ENCODE measurements around the gene KCNG2. TPM values are rescaled to one million over a fixed set of nuclear protein-coding genes. Genes with fewer than 3 reads are reported as not detected.

The KCNG2 gene
- total RNA-seq, 2 experiments from 2014 or later: not detected

DNA sequence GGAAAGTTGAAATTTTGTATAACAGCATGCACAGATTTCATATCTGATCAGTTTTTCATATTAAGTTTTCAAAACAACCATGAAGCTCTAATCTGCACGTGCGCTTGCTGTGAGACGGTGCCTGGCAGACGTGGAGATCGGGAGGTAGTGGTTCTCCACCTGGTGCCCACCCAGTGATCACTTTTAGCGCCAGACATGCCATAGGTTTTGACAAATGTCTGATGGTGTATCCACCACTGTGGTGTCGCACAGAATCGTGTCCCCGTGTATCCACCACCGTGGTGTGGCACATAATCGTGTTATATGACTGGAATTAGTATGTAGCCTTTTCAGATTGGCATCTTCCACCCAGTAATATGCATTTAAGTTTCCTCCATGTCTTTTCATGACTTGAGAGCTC, 40.9 kb upstream of the KCNG2 start:
- Mint-ChIP-seq H3K4me3 (no peak overlapping the region), H3K9me3 (peaks cover 24% of the 10 kb centered on the region), H3K36me3 (ENCODE audit: low read depth) (peaks cover 39% of the 10 kb centered on the region), H3K4me1 (no peaks in the 10 kb centered on the region), H3K27ac (no peak overlapping the region), H3K27me3 (no peaks in the 10 kb centered on the region)
- POLR2A ChIA-PET: no interaction called here
- no peak for DNase-seq
- CTCF ChIA-PET: interaction anchor here (1.0 kb wide), 1 partner anchor 206 kb away, joined by 3 read pairs; no protein-coding TSS in a partner anchor

DNA sequence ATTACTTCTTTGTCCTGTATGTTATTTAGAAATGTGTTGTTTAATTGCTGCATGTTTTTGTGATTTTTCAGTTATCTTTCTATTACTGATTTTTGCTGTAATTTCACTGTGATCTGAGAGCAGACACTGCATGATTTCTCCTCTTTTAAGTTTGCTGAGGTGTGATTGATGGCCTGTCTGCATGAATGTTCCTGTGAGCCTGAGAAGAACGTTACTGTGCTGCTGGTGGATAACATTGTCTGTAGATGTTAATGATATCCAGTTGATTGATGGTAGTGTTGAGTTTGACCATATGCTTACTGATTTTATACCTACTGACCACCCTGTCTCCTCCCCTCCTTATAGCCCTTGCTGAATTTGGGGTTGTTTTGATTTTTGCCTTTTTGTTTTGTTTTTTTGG, 37.4 kb upstream of the KCNG2 start:
- CTCF ChIA-PET: no interaction called here
- POLR2A ChIA-PET: no interaction called here
- no peak for DNase-seq
- Mint-ChIP-seq H3K36me3 (ENCODE audit: low read depth) (peaks cover 18% of the 10 kb centered on the region), H3K4me1 (no peaks in the 10 kb centered on the region), H3K4me3 (no peak overlapping the region), H3K9me3 (peaks cover 32% of the 10 kb centered on the region), H3K27me3 (no peaks in the 10 kb centered on the region), H3K27ac (no peak overlapping the region)

DNA sequence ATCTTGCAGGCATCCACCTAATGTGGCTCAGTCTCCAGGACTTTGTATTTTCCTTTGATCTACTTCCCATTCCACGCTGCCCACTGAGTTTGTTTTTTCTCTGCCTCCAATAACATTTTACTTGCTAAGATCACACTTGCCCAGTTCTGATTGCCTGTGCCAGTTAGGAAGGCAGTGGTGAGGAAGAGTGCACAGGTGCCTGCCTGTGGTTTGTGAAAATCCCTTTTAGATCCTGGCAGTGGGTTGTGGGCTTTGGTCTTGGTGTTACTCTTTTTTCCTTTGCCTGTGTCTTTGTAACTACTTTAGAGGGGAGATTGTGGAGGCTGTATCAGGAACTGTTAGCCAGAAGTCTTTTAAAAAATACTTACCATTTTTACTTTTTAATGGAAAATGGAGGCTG, 36.9 kb upstream of the KCNG2 start:
- ChIA-PET CTCF (no interaction called here), POLR2A (no interaction called here)
- no peaks in the 10 kb centered on the region for H3K4me1 Mint-ChIP-seq
- H3K27me3 Mint-ChIP-seq: peaks cover 2% of the 10 kb centered on the region
- no peak overlapping the region for H3K4me3 Mint-ChIP-seq
- no peak overlapping the region for H3K27ac Mint-ChIP-seq
- no peak for DNase-seq
- peaks cover 32% of the 10 kb centered on the region for H3K9me3 Mint-ChIP-seq
- peaks cover 13% of the 10 kb centered on the region for H3K36me3 Mint-ChIP-seq (ENCODE audit: low read depth)

DNA sequence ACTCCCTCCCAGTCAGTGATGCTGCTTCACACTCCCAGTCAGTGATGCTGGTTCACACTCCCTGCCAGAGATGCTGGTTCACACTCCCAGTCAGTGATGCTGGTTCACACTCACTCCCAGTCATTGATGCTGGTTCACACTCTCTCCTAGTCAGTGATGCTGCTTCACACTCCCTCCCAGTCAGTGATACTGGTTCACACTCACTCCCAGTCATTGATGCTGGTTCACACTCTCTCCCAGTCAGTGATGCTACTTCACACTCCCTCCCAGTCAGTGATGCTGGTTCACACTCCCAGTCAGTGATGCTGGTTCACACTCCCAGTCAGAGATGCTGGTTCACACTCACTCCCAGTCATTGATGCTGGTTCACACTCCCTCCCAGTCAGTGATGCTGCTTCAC, 34.3 kb upstream of the KCNG2 start:
- no peak overlapping the region for H3K4me3 Mint-ChIP-seq
- CTCF ChIA-PET: no interaction called here
- POLR2A ChIA-PET: no interaction called here

DNA sequence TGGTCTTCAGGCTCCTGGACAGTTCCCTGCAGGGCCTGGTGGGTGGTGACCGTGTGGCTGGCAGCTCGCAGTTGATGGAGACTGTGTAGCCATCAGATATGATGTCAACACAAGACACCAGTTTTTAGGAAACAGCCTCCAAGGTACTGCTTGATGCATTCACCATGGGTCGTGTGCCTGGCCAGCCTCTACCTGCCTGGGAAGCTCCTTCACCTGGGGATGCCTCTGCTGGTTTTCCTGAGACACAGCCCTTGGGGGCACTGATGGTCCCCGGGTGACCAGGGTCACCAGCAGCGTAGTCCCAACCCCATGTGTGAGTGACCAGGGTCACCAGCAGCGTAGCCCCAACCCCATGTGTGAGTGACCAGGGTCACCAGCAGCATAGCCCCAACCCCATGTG, 33.6 kb upstream of the KCNG2 start:
- no peak for DNase-seq
- H3K27me3 Mint-ChIP-seq: peaks cover 11% of the 10 kb centered on the region
- H3K36me3 Mint-ChIP-seq (ENCODE audit: low read depth): no peaks in the 10 kb centered on the region
- no peak overlapping the region for H3K27ac Mint-ChIP-seq
- CTCF ChIA-PET: no interaction called here
- H3K4me1 Mint-ChIP-seq: no peaks in the 10 kb centered on the region
- H3K9me3 Mint-ChIP-seq: peaks cover 36% of the 10 kb centered on the region
- POLR2A ChIA-PET: no interaction called here
- H3K4me3 Mint-ChIP-seq: no peak overlapping the region

More for the DNA sequence above, 34.3 kb upstream of the KCNG2 start:
- H3K9me3 Mint-ChIP-seq: peaks cover 37% of the 10 kb centered on the region
- peaks cover 10% of the 10 kb centered on the region for H3K27me3 Mint-ChIP-seq
- H3K36me3 Mint-ChIP-seq (ENCODE audit: low read depth): no peaks in the 10 kb centered on the region
- DNase-seq: no peak
- no peak overlapping the region for H3K27ac Mint-ChIP-seq
- no peaks in the 10 kb centered on the region for H3K4me1 Mint-ChIP-seq

DNA sequence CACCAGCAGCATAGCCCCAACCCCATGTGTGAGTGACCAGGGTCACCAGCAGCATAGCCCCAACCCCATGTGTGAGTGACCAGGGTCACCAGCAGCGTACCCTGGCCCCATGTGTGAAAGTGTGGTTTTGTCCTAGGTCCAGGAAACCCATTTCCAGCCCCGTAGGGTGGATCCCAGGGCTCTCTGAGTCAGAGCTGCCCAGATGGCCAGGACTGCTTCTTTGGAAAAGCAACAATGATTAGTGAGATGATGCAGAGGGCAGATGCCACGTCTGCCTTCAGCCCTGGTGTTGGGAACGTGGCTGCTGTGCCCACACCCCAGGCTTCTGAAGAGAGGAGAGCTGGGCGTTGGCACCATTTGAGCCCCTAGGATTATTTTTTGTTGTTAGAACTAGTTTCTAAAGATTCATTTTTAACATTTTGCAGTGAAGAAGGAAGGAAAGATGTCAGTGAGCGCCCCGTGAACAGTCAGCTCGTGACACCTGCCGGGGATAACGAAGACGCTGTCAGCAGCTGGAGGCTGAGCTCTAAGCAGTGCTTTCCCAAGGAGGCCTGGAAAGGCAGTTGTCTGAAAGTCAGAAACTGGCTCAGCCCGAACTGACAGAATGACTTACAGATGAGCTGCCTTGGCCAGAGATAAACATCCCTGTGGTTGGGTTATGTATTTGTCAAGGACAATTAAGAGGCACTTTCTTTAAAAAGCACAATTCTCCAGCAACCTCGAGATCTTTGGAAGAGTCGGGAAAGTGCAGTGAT, 32.1 kb upstream of the KCNG2 start:
- DNase-seq: no peak
- H3K4me3 Mint-ChIP-seq: no peak overlapping the region
- ChIA-PET CTCF (no interaction called here), POLR2A (no interaction called here)
- no peaks in the 10 kb centered on the region for H3K4me1 Mint-ChIP-seq
- peaks cover 31% of the 10 kb centered on the region for H3K9me3 Mint-ChIP-seq
- peaks cover 11% of the 10 kb centered on the region for H3K27me3 Mint-ChIP-seq
- H3K27ac Mint-ChIP-seq: no peak overlapping the region
- no peaks in the 10 kb centered on the region for H3K36me3 Mint-ChIP-seq (ENCODE audit: low read depth)

DNA sequence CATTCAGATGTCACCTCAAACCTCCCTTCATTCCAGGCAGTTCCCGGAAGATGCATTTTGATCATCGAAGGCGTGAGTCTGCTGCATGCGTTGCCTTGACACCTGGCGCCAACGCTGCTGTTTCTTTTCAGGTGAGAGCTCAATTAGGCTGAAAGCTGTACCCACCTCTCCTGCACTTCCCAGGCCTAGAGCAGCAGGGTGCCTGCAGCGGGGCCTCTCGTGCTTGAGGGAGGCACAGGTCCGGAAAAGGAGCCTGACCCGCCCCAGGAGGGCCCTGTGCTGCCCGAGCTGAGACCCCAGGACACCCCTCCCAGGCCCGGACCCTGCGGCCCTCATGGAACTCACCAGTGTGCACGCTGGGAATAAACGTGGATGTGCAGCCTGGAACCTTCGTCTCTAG, 31.4 kb upstream of the KCNG2 start:
- no peak for DNase-seq
- Mint-ChIP-seq H3K9me3 (peaks cover 27% of the 10 kb centered on the region), H3K4me3 (no peak overlapping the region), H3K36me3 (ENCODE audit: low read depth) (no peaks in the 10 kb centered on the region), H3K27me3 (peaks cover 11% of the 10 kb centered on the region), H3K27ac (no peak overlapping the region), H3K4me1 (no peaks in the 10 kb centered on the region)
- POLR2A ChIA-PET: no interaction called here
- CTCF ChIA-PET: no interaction called here

DNA sequence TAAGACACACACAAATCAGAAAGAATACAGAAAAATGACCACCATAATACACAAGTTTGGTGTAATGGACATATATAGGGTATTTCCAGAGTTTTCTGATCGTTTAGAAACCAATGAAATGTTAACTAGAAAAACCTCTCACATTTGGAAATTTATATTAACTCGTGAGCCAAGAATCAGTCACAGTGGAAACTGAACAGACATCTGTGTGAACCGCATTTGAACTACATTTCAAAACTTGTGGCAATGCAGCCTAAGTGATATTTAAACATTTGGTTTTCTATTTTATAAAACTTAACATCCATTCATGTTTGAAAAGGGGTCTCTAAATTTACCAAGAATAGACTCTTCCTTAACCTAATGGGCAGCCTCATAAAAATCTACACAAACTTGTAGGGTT, 29.0 kb upstream of the KCNG2 start:
- no peak overlapping the region for H3K27ac Mint-ChIP-seq
- ChIA-PET POLR2A (no interaction called here), CTCF (no interaction called here)
- no peak for DNase-seq
- peaks cover 14% of the 10 kb centered on the region for H3K9me3 Mint-ChIP-seq
- H3K27me3 Mint-ChIP-seq: peaks cover 11% of the 10 kb centered on the region
- H3K4me3 Mint-ChIP-seq: no peak overlapping the region
- H3K4me1 Mint-ChIP-seq: no peaks in the 10 kb centered on the region
- no peaks in the 10 kb centered on the region for H3K36me3 Mint-ChIP-seq (ENCODE audit: low read depth)

DNA sequence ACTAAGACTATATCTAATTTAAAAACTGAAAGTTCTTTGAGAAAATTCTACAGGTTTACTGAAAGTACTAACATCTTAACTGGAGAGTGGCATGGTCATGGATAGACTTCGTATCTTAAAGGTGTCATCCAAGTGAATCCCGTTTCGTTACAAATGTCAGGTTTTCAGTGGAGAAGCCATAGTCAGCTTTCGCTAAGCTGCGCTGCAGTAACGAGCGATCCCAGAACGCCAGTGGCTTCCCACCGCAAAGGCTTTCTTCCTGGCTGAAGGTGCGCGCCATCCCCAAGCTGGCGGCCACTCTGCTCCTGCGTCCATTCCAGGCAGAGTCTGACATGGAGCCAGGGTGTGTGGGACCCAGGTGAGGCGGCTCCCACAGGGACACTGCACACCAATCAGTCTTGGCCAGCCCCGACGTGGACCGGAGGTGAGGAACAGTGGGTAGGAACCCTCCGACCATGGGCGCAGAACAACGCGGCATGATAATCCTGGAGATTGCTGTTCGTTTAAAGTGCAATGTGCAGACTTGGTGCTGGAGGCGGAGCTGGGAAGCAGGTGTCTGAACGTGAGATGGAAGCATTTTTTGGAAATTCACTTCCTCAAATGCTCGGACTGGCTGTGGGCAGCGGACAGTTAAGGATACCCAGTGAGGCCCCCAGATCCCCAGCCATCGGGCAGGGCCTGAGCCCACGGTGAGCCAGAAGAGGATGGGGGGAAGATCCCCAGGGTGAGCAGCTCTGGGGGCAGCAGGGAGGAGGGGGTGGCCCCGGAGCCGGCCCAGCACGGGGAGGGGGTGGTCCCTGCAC, 27.8 kb upstream of the KCNG2 start:
- Mint-ChIP-seq H3K36me3 (ENCODE audit: low read depth) (no peaks in the 10 kb centered on the region), H3K9me3 (peaks cover 14% of the 10 kb centered on the region), H3K27ac (no peak overlapping the region), H3K27me3 (peaks cover 11% of the 10 kb centered on the region), H3K4me3 (no peak overlapping the region), H3K4me1 (no peaks in the 10 kb centered on the region)
- ChIA-PET CTCF (no interaction called here), POLR2A (no interaction called here)
- DNase-seq: no peak

DNA sequence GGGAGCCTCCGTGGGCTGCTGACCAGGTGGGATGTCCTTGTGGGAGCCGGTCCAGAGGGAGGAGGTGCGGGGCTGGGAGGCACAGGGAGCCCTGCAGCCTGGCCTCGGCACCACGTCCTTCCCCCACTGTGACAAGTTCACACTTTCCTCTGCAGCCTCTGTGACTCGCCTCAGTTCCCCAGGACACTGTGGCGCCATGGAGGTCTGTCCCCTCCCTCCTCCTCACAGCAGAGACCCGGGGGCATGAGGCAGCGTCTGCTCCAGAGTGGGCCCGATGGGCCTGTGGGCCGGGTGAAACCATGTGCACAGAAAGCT, 27.3 kb upstream of the KCNG2 start:
- peaks cover 14% of the 10 kb centered on the region for H3K9me3 Mint-ChIP-seq
- POLR2A ChIA-PET: no interaction called here

DNA sequence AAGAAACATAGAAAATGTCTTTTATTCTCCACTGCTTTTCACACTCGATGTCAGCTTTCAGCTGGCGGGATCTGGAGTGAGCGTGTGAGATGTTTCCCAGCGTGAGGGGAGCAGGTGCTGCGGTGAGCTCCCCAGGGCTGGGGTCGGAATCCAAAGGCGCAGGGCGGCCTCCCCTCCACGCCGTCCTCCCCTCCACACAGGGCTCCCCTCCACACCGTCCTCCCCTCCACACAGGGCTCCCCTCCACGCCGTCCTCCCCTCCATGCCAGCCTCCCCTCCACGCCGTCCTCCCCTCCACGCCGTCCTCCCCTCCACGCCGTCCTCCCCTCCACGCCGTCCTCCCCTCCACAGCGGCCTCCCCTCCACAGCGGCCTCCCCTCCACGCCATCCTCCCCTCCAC, 26.9 kb upstream of the KCNG2 start:
- ChIA-PET POLR2A (no interaction called here), CTCF (no interaction called here)
- DNase-seq: no peak
- Mint-ChIP-seq H3K36me3 (ENCODE audit: low read depth) (no peaks in the 10 kb centered on the region), H3K27me3 (peaks cover 9% of the 10 kb centered on the region), H3K27ac (no peak overlapping the region), H3K4me1 (no peaks in the 10 kb centered on the region), H3K9me3 (peaks cover 14% of the 10 kb centered on the region), H3K4me3 (no peak overlapping the region)

More for the DNA sequence above, 27.3 kb upstream of the KCNG2 start:
- CTCF ChIA-PET: no interaction called here
- no peak overlapping the region for H3K27ac Mint-ChIP-seq
- no peaks in the 10 kb centered on the region for H3K36me3 Mint-ChIP-seq (ENCODE audit: low read depth)
- H3K4me1 Mint-ChIP-seq: no peaks in the 10 kb centered on the region
- H3K27me3 Mint-ChIP-seq: peaks cover 11% of the 10 kb centered on the region
- no peak for DNase-seq
- no peak overlapping the region for H3K4me3 Mint-ChIP-seq

DNA sequence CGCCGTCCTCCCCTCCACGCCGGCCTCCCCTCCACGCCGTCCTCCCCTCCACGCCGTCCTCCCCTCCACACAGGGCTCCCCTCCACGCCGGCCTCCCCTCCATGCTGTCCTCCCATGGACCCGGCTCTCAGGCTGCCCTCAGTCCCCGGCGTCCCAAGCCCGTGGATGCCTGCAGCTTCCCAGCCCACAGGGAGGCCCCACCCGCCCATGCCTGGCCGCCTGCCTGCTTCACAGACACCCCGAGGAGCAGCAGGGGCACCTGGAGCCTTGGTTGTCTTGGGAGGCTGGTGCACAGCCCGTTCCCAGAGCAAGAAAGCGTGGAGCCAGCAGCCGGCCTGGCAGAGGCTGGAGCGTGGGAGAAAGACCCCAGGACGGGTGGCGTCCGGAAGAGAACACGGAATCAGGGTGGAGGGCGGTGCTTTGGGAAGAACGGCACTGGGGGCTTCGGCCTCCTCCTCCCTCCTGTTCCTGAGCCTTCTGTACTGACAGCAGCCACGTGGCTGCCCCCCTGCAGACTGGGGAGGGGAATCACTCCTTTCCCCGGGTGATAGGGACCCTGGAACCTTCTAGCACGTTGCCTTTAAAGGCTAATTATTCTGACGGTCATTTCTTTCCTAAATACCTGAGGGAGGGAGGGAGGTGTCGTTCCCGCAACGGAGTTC, 26.2 kb upstream of the KCNG2 start:
- CTCF ChIA-PET: no interaction called here
- H3K9me3 Mint-ChIP-seq: peaks cover 11% of the 10 kb centered on the region
- no peaks in the 10 kb centered on the region for H3K36me3 Mint-ChIP-seq (ENCODE audit: low read depth)
- peaks cover 6% of the 10 kb centered on the region for H3K27me3 Mint-ChIP-seq
- POLR2A ChIA-PET: no interaction called here
- no peak for DNase-seq
- H3K4me3 Mint-ChIP-seq: no peak overlapping the region
- H3K4me1 Mint-ChIP-seq: no peaks in the 10 kb centered on the region
- no peak overlapping the region for H3K27ac Mint-ChIP-seq

DNA sequence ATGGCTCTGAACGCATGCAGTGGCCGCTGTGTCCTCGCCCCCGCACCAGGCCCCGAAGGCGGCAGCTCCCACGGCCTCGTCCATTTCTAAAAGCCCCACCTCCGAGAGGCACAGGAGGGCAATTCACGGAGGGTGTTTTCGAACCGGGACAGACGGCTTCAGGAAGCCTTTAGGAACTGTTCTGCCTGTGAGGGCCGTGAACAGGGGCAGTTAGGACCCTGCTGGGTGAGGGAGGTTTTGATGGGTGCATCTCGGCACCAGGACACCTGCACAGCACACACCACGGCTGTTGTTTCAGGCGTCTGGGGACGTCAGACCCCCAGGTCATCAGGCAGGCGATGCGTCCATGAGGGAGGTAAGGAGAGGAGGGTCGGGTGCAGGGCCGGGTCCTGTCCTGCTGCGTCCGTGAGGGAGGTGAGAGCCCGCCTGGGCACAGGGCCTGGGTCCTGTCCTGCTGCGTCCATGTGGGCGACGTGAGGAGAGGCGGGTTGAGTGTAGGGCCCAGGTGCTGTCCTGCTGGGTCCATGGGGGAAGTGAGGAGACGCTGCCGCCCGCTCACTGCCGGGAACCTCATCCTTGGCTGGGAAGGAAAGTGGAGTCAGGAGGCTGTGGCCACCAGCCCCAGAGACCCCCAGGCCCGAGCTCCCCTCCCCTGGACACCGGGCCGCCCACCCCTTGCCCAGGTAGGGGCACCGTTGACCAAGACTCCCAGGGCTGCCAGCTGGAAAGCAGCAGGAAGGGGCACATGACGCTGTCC, 25.5 kb upstream of the KCNG2 start:
- Mint-ChIP-seq H3K27ac (no peak overlapping the region), H3K36me3 (ENCODE audit: low read depth) (no peaks in the 10 kb centered on the region), H3K27me3 (peaks cover 6% of the 10 kb centered on the region), H3K4me1 (no peaks in the 10 kb centered on the region), H3K4me3 (no peak overlapping the region), H3K9me3 (peaks cover 10% of the 10 kb centered on the region)
- DNase-seq: no peak
- ChIA-PET CTCF (interaction anchor here (0.9 kb wide), 1 partner anchor 175 kb away, joined by 3 read pairs; no protein-coding TSS in a partner anchor), POLR2A (no interaction called here)
